ENCODE results near the gene ZNF639.

DNA sequence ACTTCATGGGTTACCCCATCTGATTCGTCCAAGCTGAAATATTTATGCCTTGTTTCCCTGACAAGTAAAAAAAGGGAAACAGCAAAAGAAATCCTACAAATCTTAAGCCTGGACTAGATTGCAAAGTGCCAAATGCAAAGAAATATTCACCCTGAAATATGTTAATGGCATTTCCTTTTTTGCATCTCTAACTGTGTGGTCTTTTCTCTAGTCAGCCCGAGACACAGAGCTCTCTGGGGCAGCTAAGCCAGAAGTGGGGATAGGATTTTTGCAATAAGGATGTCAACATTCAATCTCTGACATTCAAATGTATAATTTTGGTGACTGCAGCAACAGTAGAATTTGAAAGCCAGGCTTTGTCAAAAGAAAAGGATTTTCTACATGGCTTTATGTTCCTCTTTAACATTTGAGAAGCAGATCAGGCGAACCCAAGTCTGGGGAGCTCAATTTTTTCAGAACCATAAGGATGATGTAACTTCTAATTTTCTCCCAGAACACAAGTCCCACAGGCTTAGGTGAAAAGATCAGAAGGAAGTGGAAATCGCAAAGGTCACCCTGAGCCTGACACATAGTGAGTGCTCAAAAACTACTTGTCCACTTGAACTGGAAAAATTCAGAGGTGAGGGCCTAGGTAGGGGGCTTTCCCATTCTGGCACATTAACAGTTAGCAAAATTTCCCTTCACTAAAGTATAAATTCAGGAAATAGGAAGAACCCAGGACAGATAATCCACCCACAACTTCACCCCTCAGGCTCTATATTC, 43.7 kb upstream of the ZNF639 start:
- TF ChIP-seq, protein P1, sequence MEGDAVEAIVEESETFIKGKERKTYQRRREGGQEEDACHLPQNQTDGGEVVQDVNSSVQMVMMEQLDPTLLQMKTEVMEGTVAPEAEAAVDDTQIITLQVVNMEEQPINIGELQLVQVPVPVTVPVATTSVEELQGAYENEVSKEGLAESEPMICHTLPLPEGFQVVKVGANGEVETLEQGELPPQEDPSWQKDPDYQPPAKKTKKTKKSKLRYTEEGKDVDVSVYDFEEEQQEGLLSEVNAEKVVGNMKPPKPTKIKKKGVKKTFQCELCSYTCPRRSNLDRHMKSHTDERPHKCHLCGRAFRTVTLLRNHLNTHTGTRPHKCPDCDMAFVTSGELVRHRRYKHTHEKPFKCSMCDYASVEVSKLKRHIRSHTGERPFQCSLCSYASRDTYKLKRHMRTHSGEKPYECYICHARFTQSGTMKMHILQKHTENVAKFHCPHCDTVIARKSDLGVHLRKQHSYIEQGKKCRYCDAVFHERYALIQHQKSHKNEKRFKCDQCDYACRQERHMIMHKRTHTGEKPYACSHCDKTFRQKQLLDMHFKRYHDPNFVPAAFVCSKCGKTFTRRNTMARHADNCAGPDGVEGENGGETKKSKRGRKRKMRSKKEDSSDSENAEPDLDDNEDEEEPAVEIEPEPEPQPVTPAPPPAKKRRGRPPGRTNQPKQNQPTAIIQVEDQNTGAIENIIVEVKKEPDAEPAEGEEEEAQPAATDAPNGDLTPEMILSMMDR (IDR thresholded peaks at IDR 0.05), result no peak
- TF ChIP-seq POLR2A (IDR thresholded peaks at IDR 0.05), result no peak
